Measurements from ENCODE around the gene LTBP4.
"Not testable (repeated sequence)": the region's sequence is repeated elsewhere in the genome, so short reads cannot be mapped to it uniquely, and the experiment has no call there.

Gene LTBP4

DNA sequence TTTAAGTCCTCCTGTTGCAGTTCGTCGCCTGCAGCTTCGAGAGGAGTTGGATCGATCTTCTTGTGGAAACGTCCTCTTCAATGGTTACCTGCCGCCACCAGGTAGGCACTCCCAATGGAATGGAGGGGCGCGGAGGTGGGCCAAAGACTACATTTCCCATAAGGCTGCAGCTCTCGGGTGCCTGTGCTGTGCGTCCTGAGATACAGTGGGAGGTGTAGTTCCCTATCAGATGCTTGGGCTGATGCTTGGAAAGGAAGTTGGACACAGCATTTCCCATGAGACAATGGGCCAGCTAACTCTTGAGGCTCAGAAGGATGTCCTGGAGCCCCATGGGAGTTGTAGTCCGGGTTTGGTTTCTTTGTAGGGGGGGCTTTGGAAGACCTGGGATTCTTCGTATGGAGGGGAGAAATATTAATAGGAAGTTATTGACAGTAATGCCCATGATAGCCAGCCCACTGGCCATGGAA lies 22.7 kb upstream of the LTBP4 start:
- no peak for DNase-seq

DNA sequence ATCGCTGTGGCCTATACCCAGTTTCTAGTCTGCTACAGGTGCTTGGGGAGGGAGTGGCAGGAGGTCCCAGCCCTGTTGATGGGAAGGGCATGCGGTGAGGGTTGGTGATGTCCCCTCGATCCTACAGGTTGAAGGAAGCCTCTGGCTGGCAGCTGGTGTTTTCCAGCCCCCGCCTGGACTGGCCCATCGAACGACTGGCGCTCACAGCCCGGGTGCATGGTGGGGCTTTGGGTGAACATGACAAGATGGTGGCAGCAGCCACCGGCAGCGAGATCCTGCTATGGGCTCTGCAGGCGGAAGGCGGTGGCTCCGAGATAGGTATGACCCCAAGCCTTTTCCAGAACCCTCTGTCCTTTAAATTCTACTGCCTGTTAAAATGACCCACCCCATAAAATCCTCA lies 20.6 kb upstream of the LTBP4 start:
- no peak for DNase-seq

DNA sequence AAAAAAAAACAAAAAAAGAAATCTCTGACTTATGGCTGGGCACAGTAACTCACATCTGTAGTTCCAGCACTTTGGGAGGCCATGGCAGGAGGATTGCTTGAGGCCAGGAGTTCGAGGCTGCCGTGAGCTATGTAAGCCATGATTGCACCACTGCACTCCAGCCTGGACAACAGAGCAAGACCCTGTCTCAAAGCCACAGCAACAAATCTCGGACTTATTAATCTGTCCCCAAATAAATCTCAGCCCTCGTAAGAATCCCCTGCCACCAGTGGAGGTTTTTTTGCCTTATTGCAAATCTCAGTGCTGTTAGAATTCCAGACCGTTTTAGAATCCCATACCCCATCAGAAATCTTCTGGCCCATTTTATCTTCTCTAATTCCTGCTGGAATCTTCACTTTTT lies 19.6 kb upstream of the LTBP4 start:
- no peak for DNase-seq

DNA sequence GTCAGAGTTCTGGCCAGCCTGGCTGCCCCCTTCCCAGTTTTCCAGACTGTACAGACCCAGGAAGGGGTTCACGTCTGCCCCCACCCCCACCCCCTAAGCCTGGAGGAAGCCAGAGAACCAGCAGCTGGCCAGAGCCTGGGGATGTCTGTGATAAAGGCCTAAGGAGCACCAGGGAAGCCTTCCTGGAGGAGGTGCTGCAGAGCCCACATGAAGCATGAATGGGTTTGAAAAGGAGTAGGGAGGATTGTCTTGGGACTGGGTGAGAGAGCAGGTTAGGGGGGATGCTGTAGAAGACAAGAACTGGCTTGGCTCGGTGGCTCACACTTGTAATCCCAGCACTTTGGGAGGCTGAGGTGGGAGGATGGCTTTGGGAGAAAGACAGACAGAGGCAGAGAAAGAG lies 18.7 kb upstream of the LTBP4 start:
- DNase-seq = no peak

DNA sequence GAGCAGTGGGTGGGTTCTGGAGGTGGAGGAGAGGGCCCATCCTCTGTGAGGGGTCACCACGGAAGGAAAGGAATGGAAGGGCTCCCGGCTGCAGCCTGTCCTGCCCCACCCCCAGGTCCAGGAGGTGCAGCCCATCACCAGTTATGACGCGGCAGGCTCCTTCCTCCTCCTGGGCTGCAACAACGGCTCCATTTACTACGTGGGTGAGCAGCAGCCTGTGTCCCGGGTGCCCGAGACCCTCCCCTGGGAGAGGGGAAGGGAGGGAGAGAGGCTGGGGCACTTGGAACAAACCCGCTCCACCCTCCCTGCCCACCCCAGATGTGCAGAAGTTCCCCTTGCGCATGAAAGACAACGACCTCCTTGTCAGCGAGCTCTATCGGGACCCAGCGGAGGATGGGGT lies 17.9 kb upstream of the LTBP4 start:
- DNase-seq = no peak

DNA sequence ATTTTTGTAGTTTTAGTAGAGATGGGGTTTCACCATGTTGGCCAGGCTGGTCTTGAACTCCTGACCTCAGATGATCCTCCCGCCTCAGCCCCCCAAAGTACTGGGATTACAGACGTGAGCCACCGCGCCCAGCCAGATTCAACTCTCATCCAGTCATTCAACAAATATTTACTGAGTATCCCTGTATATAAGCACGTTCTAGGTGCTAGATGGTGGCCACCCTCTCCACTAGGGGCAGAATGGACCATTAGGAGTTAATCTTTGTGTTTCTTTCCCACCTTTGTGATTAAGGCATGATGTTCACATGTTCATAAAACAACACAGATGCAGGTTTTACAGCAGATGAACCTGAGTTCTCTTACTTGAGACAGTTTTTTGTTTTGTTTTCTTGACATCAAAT lies 17.2 kb upstream of the LTBP4 start:
- DNase-seq = no peak

DNA sequence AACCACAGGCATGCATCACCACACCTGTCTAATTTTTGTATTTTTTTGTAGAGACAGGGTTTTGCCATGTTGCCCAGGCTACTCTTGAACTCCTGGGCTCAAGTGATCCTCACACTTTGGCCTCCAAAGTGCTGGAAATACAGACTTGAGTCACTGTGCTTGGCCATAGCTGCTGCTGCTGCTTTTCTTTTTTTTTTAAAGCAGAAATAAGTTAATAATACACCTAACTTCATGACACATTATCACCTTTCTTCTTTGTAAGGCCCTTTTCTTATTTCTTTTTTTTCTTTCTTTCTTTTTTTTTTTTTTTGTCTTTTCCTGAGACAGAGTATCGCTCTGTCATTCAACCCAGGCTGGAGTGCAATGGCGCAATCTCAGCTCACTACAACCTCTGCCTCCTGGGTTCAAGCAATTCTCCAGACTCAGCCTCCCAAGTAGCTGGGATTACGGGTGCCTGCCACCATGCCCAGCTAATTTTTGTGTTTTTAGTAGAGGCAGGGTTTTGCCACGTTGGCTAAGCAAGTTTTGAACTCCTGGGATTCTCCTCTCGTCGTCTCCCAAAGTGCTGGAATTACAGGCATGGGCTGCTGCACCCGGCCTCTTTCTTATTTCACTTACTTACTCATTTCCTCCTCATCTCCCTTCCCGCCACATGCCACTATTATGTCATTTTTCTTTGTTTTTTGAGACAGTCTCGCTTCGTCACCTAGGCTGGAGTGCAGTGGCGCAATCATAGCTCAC lies 15.8 kb upstream of the LTBP4 start:
- DNase-seq = no peak

DNA sequence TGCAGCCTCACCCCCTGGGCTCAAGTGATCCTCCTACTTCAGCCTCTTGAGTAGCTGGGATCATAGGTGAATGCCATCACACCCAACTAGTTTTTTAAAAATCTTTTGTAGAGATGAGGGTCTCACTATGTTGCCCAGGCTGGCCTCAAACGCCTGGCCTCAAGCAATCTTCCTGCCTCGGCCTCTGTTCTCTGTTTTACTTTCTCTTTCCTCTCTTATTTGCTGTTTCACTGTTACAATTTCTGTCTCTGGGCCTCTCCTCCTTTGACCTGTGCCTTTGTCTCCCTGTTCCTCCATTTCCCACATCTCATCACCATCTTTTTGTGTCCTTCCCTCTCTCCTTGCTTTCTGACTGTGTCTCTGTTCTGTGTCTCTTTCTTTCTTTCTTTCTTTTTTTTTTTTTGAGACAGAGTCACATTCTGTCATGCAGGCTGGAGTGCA lies 15.2 kb upstream of the LTBP4 start:
- DNase-seq = no peak

DNA sequence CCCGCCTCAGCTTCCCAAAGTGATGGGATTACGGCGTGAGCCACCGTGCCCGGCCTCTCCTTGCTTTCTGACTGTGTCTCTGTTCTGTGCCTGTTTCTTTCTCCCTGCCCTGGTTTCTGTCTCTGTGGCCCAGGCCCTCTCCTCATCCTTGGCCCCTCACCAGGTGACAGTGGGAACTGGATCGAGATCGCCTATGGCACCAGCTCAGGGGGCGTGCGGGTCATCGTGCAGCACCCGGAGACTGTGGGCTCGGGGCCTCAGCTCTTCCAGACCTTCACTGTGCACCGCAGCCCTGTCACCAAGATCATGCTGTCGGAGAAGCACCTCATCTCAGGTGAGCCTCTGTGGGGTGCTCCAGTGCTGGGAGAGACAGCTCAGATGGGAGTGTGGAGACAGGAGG lies 14.6 kb upstream of the LTBP4 start:
- no peak for DNase-seq

DNA sequence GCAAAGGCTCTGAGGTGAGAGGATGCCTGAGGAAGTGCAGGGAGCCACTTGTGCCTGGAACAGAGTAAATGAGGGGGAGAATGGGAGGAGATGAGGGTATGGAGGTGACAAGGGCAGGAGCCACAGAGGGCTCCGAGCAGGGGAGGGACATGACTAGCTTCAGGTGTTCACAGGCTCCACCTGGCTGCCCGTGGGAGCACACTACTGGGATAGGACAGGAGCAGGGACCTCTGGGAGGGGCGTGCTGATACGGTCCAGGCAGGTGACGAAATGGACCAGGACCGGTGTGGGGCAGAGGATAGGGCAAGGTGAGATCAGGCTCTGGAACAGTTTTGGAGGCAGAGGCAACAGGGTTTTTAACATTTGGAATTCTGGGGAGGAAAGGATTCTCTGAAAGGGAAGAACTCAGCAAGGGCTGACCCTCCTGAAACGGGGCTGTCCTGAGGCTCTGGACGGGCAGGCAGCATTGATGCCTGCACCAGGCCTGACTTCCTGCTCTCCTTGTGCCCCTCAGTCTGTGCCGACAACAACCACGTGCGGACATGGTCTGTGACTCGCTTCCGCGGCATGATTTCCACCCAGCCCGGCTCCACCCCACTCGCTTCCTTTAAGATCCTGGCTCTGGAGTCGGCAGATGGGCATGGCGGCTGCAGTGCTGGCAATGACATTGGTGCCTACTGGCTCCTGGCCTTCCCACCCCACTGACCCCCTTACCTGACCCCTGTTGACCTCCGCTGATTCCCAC lies 12.9 kb upstream of the LTBP4 start:
- DNase-seq = no peak

DNA sequence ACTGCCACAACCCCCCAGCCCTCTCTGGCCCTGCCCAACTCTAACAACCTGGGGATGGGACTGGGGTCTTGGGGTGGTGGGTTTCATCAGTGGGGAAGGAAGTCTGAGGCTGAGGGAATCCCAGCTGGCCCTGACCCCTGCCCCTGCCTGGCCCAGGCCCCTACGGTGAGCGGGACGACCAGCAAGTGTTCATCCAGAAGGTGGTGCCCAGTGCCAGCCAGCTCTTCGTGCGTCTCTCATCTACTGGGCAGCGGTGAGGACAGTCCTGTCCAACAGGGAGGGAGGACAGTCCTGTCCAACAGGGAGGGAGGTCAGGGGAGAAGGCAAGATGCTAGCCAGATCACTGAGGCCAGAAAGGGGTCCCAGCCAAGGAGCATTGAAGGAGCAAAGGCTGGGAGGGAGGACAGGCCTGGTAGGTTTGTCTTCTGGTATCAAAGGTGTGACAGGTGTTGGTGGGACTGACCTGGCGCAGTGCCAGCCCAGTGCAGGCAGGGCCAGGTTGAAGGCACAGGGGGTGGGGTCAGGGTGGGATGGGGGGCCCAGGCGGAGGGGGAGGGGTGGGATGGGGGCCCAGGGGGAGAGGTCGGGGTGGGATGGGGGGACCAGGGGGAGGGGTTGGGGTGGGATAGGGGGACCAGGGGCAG lies 12.1 kb upstream of the LTBP4 start:
- no peak for DNase-seq

DNA sequence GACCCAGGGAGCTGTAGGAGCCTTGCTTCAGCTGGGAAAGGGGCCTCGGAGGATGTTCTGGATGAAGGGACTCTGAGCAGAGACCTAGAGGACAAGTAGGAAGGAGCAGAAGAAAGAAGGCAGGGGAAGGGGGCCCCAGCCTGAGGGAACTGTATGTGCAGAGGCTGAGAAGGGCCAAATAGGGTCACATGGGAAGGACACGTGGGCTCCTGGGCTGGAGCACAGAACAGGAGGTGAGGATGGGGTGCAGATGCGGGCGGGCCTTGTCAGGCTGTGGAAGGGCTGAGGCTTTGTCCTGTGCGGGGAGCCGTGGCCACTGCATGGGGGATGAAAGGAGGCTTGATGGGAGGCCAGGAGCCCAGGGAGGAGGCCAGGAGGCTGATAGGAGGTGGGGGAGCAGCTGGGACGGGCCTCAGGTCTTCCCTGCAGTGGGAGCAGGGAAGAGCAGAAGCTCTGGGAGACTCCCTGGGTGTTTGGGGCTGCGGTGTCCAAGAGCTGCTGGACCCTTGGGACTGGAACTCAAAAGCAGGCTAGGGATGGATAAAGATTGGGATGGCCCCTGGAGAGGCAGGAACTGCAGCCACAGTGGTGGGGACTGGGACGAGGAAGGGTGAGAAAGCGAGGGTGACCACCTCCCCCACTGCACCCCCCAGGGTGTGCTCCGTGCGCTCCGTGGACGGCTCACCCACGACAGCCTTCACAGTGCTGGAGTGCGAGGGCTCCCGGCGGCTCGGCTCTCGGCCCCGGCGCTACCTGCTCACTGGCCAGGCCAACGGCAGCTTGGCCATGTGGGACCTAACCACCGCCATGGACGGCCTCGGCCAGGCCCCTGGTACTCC lies 11.4 kb upstream of the LTBP4 start:
- no peak for DNase-seq

DNA sequence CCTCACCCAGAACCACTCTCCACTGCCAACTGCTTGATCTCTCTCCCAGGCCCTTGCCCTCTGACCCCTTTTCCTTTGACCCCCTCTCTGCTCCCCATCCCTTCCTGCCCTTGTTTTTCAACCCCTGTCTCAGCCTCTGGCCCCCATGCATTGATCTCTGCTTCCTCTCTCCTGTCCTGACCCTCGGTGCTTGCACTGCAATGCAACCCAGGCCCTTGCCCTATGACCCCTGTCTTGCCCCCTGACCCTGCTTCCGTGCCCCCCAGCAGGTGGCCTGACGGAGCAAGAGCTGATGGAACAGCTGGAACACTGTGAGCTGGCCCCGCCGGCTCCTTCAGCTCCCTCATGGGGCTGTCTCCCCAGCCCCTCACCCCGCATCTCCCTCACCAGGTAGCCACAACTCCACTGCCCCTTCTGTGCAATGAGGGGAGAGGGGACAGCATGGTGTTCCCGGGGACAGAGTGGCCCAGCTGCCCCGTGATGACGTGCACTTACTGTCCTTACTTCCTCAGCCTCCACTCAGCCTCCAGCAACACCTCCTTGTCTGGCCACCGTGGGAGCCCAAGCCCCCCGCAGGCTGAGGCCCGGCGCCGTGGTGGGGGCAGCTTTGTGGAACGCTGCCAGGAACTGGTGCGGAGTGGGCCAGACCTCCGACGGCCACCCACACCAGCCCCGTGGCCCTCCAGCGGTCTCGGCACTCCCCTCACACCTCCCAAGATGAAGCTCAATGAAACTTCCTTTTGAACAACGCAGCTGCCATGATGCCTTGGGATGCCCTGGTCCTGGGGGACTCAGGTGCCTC lies 10.5 kb upstream of the LTBP4 start:
- no peak for DNase-seq

DNA sequence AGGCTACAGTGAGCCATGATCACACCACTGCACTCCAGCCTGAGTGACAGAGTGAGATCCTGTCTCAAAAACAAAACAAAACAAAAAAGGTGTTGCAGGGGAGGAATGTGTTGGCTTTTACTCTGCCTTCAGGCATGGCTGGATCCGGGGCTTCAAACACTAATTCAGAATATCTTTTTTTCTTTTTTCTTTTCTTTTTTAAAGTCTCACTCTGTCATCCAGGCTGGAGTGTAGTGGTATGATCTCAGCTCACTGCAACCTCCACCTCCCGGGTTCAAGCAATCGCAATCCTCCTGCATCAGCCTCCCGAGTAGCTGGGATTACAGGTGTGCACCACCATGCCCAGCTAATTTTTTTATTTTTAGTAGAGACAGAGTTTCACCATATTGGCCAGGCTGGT lies 9.4 kb upstream of the LTBP4 start:
- not testable (repeated sequence) for DNase-seq

DNA sequence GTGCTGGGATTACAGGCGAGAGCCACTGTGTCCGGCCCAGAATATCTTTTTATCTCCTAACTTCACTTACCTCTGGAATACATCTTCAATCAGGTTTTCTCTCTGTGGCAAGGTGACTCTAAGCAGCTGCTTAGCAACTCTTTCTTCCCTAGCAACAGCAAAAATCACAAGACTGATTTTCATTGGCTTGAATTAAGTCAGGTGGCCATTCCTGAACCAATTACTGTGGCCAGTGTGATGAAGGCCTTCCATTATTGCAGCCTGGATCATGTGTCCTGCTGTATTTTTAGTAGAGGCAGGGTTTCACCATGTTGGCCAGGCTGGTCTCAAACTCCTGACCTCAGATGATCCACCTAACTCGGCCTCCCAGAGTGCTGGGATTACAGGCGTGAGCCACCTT lies 9.0 kb upstream of the LTBP4 start:
- DNase-seq = no peak

DNA sequence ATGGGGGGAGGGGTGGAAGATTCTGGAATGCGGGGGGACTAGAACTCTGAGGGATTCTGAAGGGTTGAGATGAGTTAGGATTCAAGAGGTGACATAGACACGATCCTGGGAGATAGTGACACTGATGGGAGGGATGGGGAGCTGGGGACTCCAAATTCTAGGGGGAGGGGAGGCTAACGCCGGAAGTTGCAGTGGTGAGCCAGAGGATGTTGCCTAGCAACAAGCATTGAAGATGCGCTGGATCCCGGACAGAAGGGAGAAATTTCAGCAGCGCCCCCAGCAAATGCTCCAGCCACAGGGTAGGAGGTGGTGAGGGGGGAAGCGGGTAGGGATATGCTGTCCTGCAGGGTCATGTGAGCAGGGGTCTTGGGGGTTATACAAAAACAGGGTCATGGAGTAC lies 6.9 kb upstream of the LTBP4 start:
- DNase-seq = no peak

DNA sequence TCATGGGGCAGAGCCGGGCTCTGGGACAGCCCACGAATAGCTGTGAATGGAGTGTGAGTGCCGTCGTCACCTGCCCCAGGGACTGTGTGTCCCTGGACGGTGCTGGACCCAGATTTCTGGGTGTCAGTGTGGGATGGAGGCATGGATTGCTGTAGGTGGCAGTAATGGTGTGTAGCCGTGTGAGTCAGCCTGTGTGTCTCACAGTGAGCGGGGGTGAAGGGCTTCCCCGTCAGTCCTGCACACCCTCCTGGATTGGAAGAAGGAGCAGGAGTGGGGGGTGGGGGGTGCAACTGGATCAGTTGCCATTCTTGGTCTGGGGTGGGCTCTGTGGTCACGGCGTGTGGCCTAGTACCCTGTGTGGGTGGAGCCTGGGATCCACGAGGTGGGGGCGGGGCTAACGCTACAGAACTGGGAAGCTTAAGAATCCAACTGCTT lies 6.5 kb upstream of the LTBP4 start:
- DNase-seq = no peak

DNA sequence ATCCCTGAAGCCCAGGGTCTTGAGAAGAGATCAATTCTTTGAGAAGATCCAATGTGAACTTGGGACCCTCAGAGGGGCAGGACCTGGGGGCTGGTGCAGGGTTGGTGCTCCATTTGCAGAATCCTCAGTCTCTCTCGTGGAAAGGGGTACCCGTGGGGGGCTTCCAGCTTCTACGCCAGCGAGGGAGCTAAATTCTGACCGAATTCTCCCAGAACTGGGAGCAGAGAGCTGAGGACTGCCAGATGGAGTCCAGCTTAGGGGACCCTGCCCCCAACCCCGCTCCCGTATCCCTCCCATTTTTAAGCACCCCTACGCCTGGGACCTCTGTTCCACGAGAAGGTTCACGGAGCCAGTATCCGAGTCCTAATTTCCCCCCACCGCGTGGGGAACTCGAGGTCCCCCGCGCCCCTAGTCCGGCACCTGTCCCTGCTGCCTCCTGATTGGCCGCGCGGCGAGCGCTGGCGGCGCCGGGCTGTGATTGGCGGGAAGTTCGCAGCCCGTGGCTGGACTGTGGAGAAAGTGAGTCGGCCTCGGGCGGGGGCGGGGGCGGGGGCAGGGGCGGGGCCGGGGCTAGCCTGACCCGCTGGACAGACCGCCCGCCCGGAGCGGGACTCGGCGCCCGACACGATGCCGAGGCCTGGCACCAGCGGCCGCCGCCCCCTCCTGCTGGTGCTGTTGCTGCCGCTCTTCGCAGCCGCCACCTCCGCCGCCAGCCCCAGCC lies 4.4 kb upstream of the LTBP4 start:
- DNase-seq = no peak

DNA sequence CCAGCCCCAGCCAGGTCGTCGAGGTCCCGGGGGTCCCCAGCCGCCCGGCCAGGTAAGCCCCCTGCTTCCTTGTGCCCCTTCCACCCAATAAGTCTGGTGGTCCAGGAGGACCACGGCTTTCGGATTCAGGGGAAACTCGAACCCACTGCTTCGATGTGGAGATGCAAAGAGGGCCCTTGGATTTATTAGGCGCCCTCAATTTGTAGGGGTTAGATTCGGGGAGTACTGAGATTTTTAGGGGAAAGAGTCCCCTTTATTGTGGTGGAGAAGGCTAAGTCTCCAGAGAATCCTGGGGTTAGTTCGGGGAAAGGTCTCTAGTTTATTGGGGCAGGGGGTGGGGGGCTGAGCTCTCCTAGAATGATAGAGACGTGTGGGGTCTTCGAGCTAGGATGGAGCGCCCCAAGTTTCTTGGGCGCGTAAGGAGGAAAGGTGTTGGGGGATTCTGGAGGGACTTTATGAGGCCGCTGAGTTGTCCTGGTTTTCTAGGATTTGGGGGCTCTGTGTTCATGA lies 3.8 kb upstream of the LTBP4 start:
- DNase-seq = no peak

DNA sequence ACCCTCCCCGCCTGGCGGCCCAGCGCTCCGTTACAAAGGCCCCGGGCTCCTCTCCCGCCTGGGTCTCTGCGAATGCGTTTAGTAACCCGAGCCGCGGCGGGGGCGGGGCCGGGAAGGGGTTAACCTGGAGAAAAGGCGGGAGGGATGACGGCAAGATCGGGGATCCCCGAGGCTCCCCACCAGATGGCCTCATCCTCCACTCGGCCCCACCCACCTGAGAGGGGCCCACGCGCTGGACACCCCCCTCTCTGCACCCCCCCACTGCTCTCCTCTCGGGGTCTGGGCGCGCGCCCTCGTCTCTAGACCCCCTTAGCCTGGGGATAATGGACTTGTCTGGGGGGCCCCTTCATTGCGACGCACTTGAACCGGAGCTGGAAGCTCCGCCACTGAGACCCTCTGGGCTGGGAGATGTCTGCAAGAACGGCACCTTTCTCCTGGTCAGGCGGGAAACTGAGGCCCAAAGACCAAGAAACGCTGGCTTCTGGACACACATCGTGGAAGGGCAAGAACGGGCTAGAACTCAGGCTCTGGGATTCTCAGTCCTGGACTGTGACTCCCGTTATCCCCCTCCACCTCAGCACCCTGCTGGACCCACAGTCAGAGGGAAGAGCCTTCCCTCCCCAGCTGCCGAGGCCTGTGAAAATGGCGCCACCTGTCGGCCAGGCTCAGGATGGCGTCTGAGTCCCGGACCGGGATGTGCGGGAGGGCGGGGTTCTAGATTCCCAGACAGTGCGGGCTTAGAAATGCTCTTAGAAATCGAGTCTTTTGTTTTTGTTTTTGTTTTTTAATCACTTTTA lies 2.9 kb upstream of the LTBP4 start:
- peak; percentile 50 for DNase-seq

All from KG1 (cell line).